ENCODE data around the gene ZBED2. TPM values are rescaled to one million over a fixed set of nuclear protein-coding genes. Genes with fewer than 3 reads are reported as not detected.

The ZBED2 gene
- total and polyA plus RNA-seq, 8 donors: 1.5 TPM; not detected in 7

DNA sequence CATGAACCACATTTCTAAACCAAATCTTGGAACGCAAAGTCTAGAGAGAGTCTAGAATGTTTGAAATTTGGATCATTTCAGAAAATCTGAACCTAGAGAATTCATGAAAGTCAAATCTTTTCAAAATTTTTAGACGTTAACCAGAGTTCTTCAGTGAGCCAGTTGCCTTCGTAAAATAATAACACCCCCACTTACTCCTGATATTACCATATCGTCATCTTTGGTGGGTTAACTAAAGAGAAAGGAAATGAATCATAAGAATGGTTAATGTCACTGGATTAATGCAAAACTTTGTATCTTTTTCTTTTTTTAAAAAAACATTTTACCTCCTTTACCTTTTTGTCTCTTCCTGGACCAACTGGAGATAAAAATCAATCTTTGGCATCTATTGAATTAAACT lies 1.2 kb upstream of the ZBED2 start:
- intact Hi-C loops (cut with DNase I; ENCODE audit: low total_unique reads): no loop called here
- DNase-seq: no peak
- TF ChIP-seq, protein P1, sequence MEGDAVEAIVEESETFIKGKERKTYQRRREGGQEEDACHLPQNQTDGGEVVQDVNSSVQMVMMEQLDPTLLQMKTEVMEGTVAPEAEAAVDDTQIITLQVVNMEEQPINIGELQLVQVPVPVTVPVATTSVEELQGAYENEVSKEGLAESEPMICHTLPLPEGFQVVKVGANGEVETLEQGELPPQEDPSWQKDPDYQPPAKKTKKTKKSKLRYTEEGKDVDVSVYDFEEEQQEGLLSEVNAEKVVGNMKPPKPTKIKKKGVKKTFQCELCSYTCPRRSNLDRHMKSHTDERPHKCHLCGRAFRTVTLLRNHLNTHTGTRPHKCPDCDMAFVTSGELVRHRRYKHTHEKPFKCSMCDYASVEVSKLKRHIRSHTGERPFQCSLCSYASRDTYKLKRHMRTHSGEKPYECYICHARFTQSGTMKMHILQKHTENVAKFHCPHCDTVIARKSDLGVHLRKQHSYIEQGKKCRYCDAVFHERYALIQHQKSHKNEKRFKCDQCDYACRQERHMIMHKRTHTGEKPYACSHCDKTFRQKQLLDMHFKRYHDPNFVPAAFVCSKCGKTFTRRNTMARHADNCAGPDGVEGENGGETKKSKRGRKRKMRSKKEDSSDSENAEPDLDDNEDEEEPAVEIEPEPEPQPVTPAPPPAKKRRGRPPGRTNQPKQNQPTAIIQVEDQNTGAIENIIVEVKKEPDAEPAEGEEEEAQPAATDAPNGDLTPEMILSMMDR (IDR thresholded peaks at IDR 0.05): no peak
- TF ChIP-seq POLR2AphosphoS5 (IDR thresholded peaks at IDR 0.05) (no peak), POLR2A (IDR thresholded peaks at IDR 0.05) (no peak), EP300 (IDR thresholded peaks at IDR 0.05) (no peak)
- Histone ChIP-seq H3K27me3 (no peaks in the 10 kb centered on the region), H3K36me3 (no peaks in the 10 kb centered on the region), H3K27ac (no peak overlapping the region), H3K4me3 (no peak overlapping the region), H3K4me1 (peaks cover 0 to 6% (median 0%) of the 10 kb centered on the region in 4 donors), H3K9me3 (no peaks in the 10 kb centered on the region)
- 78 to 88% (median 86%) methylated on average over 4 of the region's 4 CpGs for WGBS, 5 donors

DNA sequence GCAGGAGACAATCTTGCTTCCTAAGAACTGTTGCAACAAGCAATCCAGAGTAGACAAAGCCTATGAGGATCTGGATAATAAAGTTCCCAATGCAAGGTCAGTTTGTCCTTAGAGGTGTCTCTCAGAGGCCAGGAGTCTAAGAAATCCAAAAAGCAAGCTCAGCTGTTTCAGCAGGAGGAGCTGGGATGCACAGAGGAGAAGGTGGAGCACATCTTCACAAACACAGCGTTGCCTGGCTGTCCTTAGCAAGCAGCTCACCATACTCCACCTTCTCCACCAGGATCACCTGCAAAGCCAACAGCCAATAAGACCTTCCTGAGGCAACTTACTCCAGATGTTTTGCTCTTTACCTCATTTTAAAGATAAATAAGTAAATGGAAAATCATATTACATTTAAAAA lies 365 bp downstream of the ZBED2 start:
- no peaks in the 10 kb centered on the region for H3K27me3 ChIP-seq
- H3K9me3 ChIP-seq: no peaks in the 10 kb centered on the region
- no peak overlapping the region for H3K4me3 ChIP-seq
- TF ChIP-seq, protein P1 (IDR thresholded peaks at IDR 0.05): no peak
- no peak for TF ChIP-seq POLR2AphosphoS5 (IDR thresholded peaks at IDR 0.05)
- 0 to 39% (median 0%) methylated on average over 1 of the region's 1 CpG for WGBS, 5 donors
- intact Hi-C loops (cut with DNase I; ENCODE audit: low total_unique reads): no loop called here
- H3K36me3 ChIP-seq: no peaks in the 10 kb centered on the region
- DNase-seq: no peak
- H3K27ac ChIP-seq: no peak overlapping the region
- H3K4me1 ChIP-seq: peaks cover 0 to 6% (median 0%) of the 10 kb centered on the region in 4 donors

DNA sequence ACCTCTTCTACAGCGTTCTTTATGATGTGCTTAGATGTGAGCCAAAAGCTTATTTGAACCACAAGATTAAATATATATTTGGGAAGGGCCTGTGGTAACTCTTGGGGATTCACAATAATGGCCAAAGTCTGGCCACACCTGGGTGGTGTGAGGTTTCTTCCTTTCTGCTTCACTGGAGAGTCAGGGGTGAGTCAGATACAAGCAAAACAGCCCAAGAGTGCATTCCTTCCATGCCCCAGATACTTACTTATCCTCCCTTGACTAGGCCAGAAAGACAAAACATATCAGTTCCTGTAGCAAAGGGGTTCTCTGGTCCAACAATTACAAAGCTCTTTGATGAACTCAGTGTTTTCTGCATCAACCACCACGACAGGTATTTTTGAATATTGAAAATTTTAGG lies 941 bp downstream of the ZBED2 start:
- no peaks in the 10 kb centered on the region for H3K36me3 ChIP-seq
- no peak overlapping the region for H3K27ac ChIP-seq
- intact Hi-C loops (cut with DNase I; ENCODE audit: low total_unique reads): no loop called here
- 75 to 87% (median 83%) methylated on average over 2 of the region's 2 CpGs for WGBS, 5 donors
- no peak for DNase-seq
- TF ChIP-seq POLR2AphosphoS5 (IDR thresholded peaks at IDR 0.05): no peak
- no peak for TF ChIP-seq EP300 (IDR thresholded peaks at IDR 0.05)
- TF ChIP-seq, protein P1 (IDR thresholded peaks at IDR 0.05): no peak
- TF ChIP-seq POLR2A (IDR thresholded peaks at IDR 0.05): no peak
- peaks cover 0 to 6% (median 0%) of the 10 kb centered on the region in 4 donors for H3K4me1 ChIP-seq
- no peaks in the 10 kb centered on the region for H3K27me3 ChIP-seq
- H3K9me3 ChIP-seq: no peaks in the 10 kb centered on the region
- no peak overlapping the region for H3K4me3 ChIP-seq

DNA sequence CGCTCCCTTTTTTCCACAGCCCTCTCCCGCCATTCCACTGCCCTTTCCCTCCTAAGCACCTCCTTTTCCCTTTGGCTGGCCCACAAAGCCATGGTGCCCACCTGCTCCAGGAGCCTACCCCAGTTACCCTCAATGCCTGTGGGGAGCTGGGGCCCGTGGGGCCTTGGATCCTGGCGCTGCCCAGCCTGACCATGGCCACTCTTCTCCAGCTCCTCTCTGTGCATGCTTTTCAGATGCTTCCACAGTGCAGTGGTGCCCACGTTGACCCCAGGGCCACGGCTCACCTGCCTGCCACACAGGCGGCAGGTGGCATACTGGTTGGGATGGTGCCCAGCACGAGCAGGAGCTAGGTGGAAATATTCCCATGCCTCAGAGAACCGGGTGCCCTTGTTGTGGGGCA lies 1.5 kb downstream of the ZBED2 start:
- TF ChIP-seq EP300 (IDR thresholded peaks at IDR 0.05) (no peak), POLR2AphosphoS5 (IDR thresholded peaks at IDR 0.05) (no peak), POLR2A (IDR thresholded peaks at IDR 0.05) (no peak)
- TF ChIP-seq, protein P1 (IDR thresholded peaks at IDR 0.05): no peak
- intact Hi-C loops (cut with DNase I; ENCODE audit: low total_unique reads): no loop called here
- Histone ChIP-seq H3K27ac (no peak overlapping the region), H3K9me3 (no peaks in the 10 kb centered on the region), H3K27me3 (no peaks in the 10 kb centered on the region), H3K36me3 (no peaks in the 10 kb centered on the region), H3K4me1 (peaks cover 0 to 6% (median 0%) of the 10 kb centered on the region in 4 donors), H3K4me3 (no peak overlapping the region)
- no peak for DNase-seq
- 73 to 94% (median 91%) methylated on average over 8 to 9 of the region's 9 CpGs for WGBS, 5 donors

All from stomach (tissue), 9 donors.